Thoracic aorta (tissue), 2 donors: ENCODE measurements around the gene UBE2J2. TPM values are rescaled to one million over a fixed set of nuclear protein-coding genes. Genes with fewer than 3 reads are reported as not detected.

ENCODE experiments used
- ATAC-seq: fragments of 150-250 bp; one replicate; pipeline ENCODE4 v1.8.0; 2017; ENCODE audit warnings: low read depth; ENCODE audit not compliant: insufficient number of reproducible peaks, low FRiP score
- DNase-seq: peaks from one replicate; pipeline ENCODE4 v3.0.0-alpha.2; 2020; ENCODE audit warnings: low spot score
- H3K27ac ChIP-seq, 2 donors: fragments of 200-600 bp; sonication (generic); 1 replicate in 1 of 2; 2 replicates in 1 of 2; pipeline ENCODE4 v1.5.1; 2016; ENCODE audit warnings: mild to moderate bottlenecking in 2 of 2, moderate library complexity in 2 of 2
- H3K27me3 ChIP-seq: fragments of 200-600 bp; sonication (generic); replicated peaks from 2 replicates; pipeline ENCODE4 v1.6.0; 2016; ENCODE audit warnings: mild to moderate bottlenecking; ENCODE audit not compliant: insufficient read depth
- H3K36me3 ChIP-seq: fragments of 200-600 bp; sonication (generic); one replicate; pipeline ENCODE4 v1.5.1; 2016
- H3K4me1 ChIP-seq, 2 donors: fragments of 200-600 bp; sonication (generic); 1 replicate in 1 of 2; 2 replicates in 1 of 2; pipeline versions ENCODE4 v1.5.1 to v1.6.0; 2016; ENCODE audit warnings: low read depth in 2 of 2, mild to moderate bottlenecking in 1 of 2; ENCODE audit not compliant: control insufficient read depth in 1 of 2
- H3K4me3 ChIP-seq: fragments of 200-600 bp; sonication (generic); 2 replicates; pipeline ENCODE4 v1.5.1; 2016; ENCODE audit warnings: mild to moderate bottlenecking
- H3K9me3 ChIP-seq: fragments of 200-600 bp; sonication (generic); 2 replicates; pipeline ENCODE4 v1.5.1; 2016
- total RNA-seq, 2 donors: library from RNA; depleted of rRNA; stranded (reverse); fragments of >200 nt; gene quantifications; one replicate each; pipeline versions ENCODE4 v1.1.0 to v1.2.3, GENCODE V29; 2016
- TF ChIP-seq, protein P1 (sequence below): fragments of 200-600 bp; sonication (generic); IDR thresholded peaks from one replicate; pipeline ENCODE4 v1.5.1; 2019; ENCODE audit warnings: antibody characterized with exemption

The UBE2J2 gene
- total RNA-seq, 2 donors from 2014 or later = 43.5 to 57.7 TPM

- no peak for ATAC-seq
- Histone ChIP-seq H3K27ac (no peak overlapping the region), H3K27me3 (no peaks in the 10 kb centered on the region), H3K9me3 (no peaks in the 10 kb centered on the region), H3K4me3 (no peak overlapping the region), H3K4me1 (peaks cover 3 to 7% of the 10 kb centered on the region in 2 donors), H3K36me3 (no peaks in the 10 kb centered on the region)
- TF ChIP-seq, protein P1, sequence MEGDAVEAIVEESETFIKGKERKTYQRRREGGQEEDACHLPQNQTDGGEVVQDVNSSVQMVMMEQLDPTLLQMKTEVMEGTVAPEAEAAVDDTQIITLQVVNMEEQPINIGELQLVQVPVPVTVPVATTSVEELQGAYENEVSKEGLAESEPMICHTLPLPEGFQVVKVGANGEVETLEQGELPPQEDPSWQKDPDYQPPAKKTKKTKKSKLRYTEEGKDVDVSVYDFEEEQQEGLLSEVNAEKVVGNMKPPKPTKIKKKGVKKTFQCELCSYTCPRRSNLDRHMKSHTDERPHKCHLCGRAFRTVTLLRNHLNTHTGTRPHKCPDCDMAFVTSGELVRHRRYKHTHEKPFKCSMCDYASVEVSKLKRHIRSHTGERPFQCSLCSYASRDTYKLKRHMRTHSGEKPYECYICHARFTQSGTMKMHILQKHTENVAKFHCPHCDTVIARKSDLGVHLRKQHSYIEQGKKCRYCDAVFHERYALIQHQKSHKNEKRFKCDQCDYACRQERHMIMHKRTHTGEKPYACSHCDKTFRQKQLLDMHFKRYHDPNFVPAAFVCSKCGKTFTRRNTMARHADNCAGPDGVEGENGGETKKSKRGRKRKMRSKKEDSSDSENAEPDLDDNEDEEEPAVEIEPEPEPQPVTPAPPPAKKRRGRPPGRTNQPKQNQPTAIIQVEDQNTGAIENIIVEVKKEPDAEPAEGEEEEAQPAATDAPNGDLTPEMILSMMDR = no peak
- DNase-seq = no peak
These were observed 5.0 kb upstream of the UBE2J2 start for GRCh38 chr1:1278620-1279019.

DNA sequence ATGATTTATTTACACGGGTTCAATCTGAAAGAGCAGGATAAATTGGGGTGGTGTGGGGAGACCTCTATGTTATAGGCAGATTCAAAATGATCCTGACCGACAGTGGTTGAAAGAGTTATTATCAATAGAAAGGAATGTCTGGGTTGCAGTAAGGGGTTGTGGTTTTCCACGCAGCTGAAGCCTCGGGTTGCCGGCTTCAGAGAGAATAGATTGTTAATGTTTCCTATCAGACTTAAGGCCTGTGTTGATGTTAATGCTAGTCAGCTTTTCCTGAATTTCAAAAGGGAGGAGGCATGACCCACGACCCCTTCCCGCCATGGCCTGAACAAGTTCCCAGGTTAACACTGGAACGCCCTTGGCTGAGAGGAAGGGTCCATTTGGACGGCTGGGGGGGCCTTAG is 2.2 kb upstream of the UBE2J2 start:
- H3K36me3 ChIP-seq = no peaks in the 10 kb centered on the region
- no peak overlapping the region for H3K4me3 ChIP-seq
- TF ChIP-seq, protein P1 = no peak
- H3K27ac ChIP-seq = no peak overlapping the region
- DNase-seq (no peak), ATAC-seq (no peak)
- H3K27me3 ChIP-seq = no peaks in the 10 kb centered on the region
- H3K4me1 ChIP-seq = peaks cover 19 to 28% of the 10 kb centered on the region in 2 donors
- H3K9me3 ChIP-seq = no peaks in the 10 kb centered on the region

GRCh38 chr1:1274931-1275431 is 1.3 kb upstream of the UBE2J2 start:
- H3K9me3 ChIP-seq = no peaks in the 10 kb centered on the region
- H3K27ac ChIP-seq = no peak overlapping the region
- H3K36me3 ChIP-seq = no peaks in the 10 kb centered on the region
- no peak for DNase-seq
- peaks cover 21 to 37% of the 10 kb centered on the region in 2 donors for H3K4me1 ChIP-seq
- TF ChIP-seq, protein P1 = no peak
- H3K4me3 ChIP-seq = no peak overlapping the region
- no peaks in the 10 kb centered on the region for H3K27me3 ChIP-seq
- ATAC-seq = no peak

DNA sequence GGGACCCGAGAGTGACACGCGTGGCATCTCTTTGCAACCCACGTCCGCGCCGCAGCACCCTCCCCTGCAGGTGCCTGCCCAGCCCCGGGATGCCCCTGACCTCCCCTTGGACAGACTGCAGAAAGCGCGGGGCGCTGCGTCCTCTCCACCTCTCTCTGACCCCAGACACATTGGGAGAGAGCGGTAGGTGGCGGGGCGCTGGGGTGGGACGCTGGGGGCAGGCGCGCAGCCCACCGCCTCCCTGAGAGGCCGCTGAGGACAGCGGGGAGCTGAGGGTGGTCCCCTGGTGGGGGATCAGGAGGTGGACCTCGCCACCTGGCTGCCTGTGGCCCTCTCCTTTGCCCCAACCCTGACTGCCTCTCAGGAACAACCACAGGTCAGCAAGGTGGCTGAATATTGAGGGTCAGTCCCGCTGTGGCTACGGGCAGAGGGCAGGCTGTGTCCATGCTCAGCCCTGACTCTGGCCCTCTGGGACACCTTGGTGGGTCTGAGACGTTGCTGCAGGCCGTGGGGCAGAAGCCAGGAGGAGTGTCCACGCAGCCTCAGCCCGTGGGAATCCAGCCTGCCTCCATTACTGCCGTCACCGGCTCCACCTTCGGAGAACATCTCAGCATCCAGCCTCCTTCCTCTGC is 761 bp upstream of the UBE2J2 start:
- TF ChIP-seq, protein P1 = no peak
- H3K27ac ChIP-seq = peak overlapping the region in 1 of 2 donors; percentile 45
- DNase-seq = no peak
- H3K4me1 ChIP-seq = peaks cover 21 to 37% of the 10 kb centered on the region in 2 donors
- H3K4me3 ChIP-seq = peak overlapping the region; percentile 97
- H3K27me3 ChIP-seq = no peaks in the 10 kb centered on the region
- H3K36me3 ChIP-seq = no peaks in the 10 kb centered on the region
- H3K9me3 ChIP-seq = no peaks in the 10 kb centered on the region
- ATAC-seq = no peak

DNA sequence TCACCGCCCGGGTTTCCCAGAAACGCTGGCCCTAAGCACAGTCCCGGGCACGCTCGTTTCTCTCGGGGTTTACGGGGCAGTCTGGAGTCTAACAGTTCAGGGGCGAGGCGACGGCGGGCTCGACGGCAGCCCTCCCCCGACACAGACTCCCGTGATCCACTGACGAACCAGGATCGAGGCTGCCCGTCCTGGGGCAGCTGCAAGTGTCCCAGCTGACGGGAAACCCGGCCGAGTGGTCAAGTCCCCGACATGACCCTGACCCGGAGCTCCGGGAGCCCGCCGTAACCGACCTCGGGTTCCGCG is 494 bp downstream of the UBE2J2 start:
- peak overlapping the region; percentile 27 to 58 for H3K27ac ChIP-seq
- peak overlapping the region; percentile 97 for H3K4me3 ChIP-seq
- no peaks in the 10 kb centered on the region for H3K9me3 ChIP-seq
- H3K27me3 ChIP-seq = no peaks in the 10 kb centered on the region
- ATAC-seq (no peak), DNase-seq (no peak)
- peaks cover 21 to 37% of the 10 kb centered on the region in 2 donors for H3K4me1 ChIP-seq
- no peaks in the 10 kb centered on the region for H3K36me3 ChIP-seq
- TF ChIP-seq, protein P1 = no peak
